Heart left ventricle (tissue), 16 donors: ENCODE data around the gene EPB41. TPM values are rescaled to one million over a fixed set of nuclear protein-coding genes. Genes with fewer than 3 reads are reported as not detected.

Experiments used
- ATAC-seq, 4 donors: fragments of 200-7000 bp; cut with Tn5 transposase; one replicate each; pipeline ENCODE4 v1.9.1; 2020 to 2022; ENCODE audit warnings: moderate library complexity in 4 of 4, mild to moderate bottlenecking in 3 of 4, moderate number of reproducible peaks in 1 of 4
- DNase-seq, 5 donors: peaks; one replicate each; pipeline ENCODE4 v3.0.0-alpha.2; 2020
- H3K27ac ChIP-seq, 12 donors: fragments of 200-600 bp; sonication (generic) in 4 of 12; one replicate each; pipeline versions ENCODE4 v1.5.0 to v1.8.0; 2016 to 2022; ENCODE audit warnings: mild to moderate bottlenecking in 2 of 12
- H3K27me3 ChIP-seq, 9 donors: fragments of 200-600 bp; sonication (generic) in 2 of 9; one replicate each; pipeline versions ENCODE4 v1.5.1 to v1.8.0; 2016 to 2022; ENCODE audit warnings: mild to moderate bottlenecking in 3 of 9
- H3K36me3 ChIP-seq, 9 donors: fragments of 200-600 bp; sonication (generic) in 2 of 9; one replicate each; pipeline versions ENCODE4 v1.5.0 to v1.8.0; 2018 to 2022; ENCODE audit warnings: mild to moderate bottlenecking in 2 of 9
- H3K4me1 ChIP-seq, 12 donors: fragments of 200-600 bp; sonication (generic) in 4 of 12; one replicate each; pipeline versions ENCODE4 v1.5.0 to v1.8.0; 2016 to 2022; ENCODE audit warnings: mild to moderate bottlenecking in 3 of 12
- H3K4me3 ChIP-seq, 12 donors: fragments of 200-600 bp; sonication (generic) in 4 of 12; one replicate each; pipeline versions ENCODE4 v1.5.0 to v1.8.0; 2017 to 2022; ENCODE audit warnings: mild to moderate bottlenecking in 9 of 12, moderate library complexity in 4 of 12
- H3K9me3 ChIP-seq, 12 donors: fragments of 200-600 bp; sonication (generic) in 4 of 12; one replicate each; pipeline versions ENCODE4 v1.5.0 to v1.8.0; 2016 to 2022; ENCODE audit warnings: mild to moderate bottlenecking in 1 of 12
- POLR2A ChIP-seq, 2 donors: fragments of 450-650 bp; IDR thresholded peaks; one replicate each; pipeline ENCODE4 v1.6.1; 2017; ENCODE audit warnings: antibody characterized with exemption in 2 of 2, mild to moderate bottlenecking in 2 of 2, moderate library complexity in 2 of 2
- WGBS, 4 donors: extraction: QIAGEN DNeasy Blood & Tissue Kit in 2 of 4; methylation state at CpG; one replicate each; pipeline versions ENCODE4 v1.1.5 to v1.1.7; 2013 to 2018; 5-methylcytosine and 5-hydroxymethylcytosine counted together
- intact Hi-C, 10 donors: fragments of 100-400 bp; cut with DNase I; formaldehyde crosslinking; loops; one replicate each; pipeline versions ENCODE4 v1.11.1 to v1.14.2; 2022
- polyA plus RNA-seq, 2 donors: library from polyadenylated mRNA; stranded (reverse); fragments of 200-250 nt; gene quantifications; one replicate each; pipeline ENCODE4 v1.2.3, GENCODE V29; 2013
- total RNA-seq, 9 donors: library from RNA; depleted of rRNA in 2 of 9; stranded (reverse); fragments of >200 nt in 2 of 9; fragmentation: NEBNext Ultra II Directional in 3 of 9; extraction: Animal tissue kit (Norgen Biotek cat#: 25700) in 3 of 9; gene quantifications; one replicate each; pipeline versions ENCODE4 v1.1.0 to v1.2.4, GENCODE V29; 2016 to 2023
- TF ChIP-seq, protein P1 (sequence below), 12 donors: fragments of 200-600 bp; sonication (generic) in 4 of 12; IDR thresholded peaks; one replicate each; pipeline versions ENCODE4 v1.5.0 to v1.8.0; 2018 to 2022; ENCODE audit warnings: antibody characterized with exemption in 12 of 12, mild to moderate bottlenecking in 5 of 12
- donor health status: ischemic (EF 13 %, LVEDD 7.1; RV severe dilation, severe dysfunction).
- donor health status: healthy with polysubstance abuse.
- donor health status: DM: no; HTN: yes; CAD: no.
- donor health status: DM: no; HTN: no; CAD: no.
- donor health status: ischemic (EF 25% LVEDD 6.9; RV normal size, moderate dysfunction).
- donor health status: ischemic (EF 25% LVEDD 5.7; RV mildly dilated, moderate dysfunction).
- donor health status: healthy.
- donor health status: DM: yes; HTN: yes; CAD: no.
- donor health status: ischemic (EF 35%, LVEDD 5.7; RV mildly dilated, moderate dysfunction).
- donor health status: nonischemic (EF 11% LVEDD 7.7; RV severe dilation, severe dysfunction).
- donor health status: DM: yes; HTN: yes; CAD: no.
- donor health status: PGD.
- donor health status: ischemic (EF 29% LVEDD 5.4; RV normal size, mild dysfunction).
- donor health status: nonischemic (EF 23%, LVEDD 6.1; RV moderate dilation, normal function).

EPB41 gene
- total and polyA plus RNA-seq, 11 donors, result 7.8 to 34.4 (median 20.1) TPM

DNA sequence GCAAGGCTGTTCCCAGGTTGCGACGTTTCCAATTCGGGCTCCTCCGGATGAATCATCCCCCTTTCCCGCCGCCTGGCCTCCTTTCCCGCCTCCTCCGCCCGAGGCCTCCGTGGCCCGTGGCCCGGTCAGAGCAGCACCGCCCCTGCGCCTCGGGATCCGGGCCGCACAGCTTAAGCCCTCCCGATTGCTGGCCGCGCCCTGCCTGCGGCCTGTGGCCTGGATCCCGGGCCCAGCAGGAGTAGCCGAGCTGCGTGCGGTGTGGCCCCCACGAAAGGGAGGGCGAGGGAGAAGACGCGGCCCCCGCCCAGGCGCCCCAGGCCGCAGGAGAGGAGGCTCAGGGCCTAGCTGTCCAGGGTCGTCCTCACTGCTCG, 208.3 kb downstream of the EPB41 start:
- Histone ChIP-seq H3K27me3 (peaks cover 0 to 53% (median 18%) of the 10 kb centered on the region in 9 donors), H3K9me3 (no peaks in the 10 kb centered on the region), H3K27ac (peak overlapping the region; percentile 63 to 99 (median 94)), H3K4me3 (peak overlapping the region; percentile 56 to 90 (median 77)), H3K36me3 (peaks cover 0 to 9% (median 0%) of the 10 kb centered on the region in 9 donors), H3K4me1 (peaks cover 0 to 40% (median 18%) of the 10 kb centered on the region in 12 donors)
- intact Hi-C loops, result loop anchor here in 6 of 10 donors (5.0 to 10.0 kb wide), 6 partner anchors 52 to 348 kb away; partner anchors contain the start of gene SRSF4 (in 2 of the 6)
- ATAC-seq (peak; percentile 30 to 65 (median 64)), DNase-seq (peak; percentile 65 to 82 (median 71))
- TF ChIP-seq POLR2A (IDR thresholded peaks at IDR 0.05), result no peak
- TF ChIP-seq, protein P1, sequence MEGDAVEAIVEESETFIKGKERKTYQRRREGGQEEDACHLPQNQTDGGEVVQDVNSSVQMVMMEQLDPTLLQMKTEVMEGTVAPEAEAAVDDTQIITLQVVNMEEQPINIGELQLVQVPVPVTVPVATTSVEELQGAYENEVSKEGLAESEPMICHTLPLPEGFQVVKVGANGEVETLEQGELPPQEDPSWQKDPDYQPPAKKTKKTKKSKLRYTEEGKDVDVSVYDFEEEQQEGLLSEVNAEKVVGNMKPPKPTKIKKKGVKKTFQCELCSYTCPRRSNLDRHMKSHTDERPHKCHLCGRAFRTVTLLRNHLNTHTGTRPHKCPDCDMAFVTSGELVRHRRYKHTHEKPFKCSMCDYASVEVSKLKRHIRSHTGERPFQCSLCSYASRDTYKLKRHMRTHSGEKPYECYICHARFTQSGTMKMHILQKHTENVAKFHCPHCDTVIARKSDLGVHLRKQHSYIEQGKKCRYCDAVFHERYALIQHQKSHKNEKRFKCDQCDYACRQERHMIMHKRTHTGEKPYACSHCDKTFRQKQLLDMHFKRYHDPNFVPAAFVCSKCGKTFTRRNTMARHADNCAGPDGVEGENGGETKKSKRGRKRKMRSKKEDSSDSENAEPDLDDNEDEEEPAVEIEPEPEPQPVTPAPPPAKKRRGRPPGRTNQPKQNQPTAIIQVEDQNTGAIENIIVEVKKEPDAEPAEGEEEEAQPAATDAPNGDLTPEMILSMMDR (IDR thresholded peaks at IDR 0.05), result no peak
- 6 to 15% (median 8%) methylated on average over 8 to 34 of the region's 34 CpGs for WGBS, 4 donors

DNA sequence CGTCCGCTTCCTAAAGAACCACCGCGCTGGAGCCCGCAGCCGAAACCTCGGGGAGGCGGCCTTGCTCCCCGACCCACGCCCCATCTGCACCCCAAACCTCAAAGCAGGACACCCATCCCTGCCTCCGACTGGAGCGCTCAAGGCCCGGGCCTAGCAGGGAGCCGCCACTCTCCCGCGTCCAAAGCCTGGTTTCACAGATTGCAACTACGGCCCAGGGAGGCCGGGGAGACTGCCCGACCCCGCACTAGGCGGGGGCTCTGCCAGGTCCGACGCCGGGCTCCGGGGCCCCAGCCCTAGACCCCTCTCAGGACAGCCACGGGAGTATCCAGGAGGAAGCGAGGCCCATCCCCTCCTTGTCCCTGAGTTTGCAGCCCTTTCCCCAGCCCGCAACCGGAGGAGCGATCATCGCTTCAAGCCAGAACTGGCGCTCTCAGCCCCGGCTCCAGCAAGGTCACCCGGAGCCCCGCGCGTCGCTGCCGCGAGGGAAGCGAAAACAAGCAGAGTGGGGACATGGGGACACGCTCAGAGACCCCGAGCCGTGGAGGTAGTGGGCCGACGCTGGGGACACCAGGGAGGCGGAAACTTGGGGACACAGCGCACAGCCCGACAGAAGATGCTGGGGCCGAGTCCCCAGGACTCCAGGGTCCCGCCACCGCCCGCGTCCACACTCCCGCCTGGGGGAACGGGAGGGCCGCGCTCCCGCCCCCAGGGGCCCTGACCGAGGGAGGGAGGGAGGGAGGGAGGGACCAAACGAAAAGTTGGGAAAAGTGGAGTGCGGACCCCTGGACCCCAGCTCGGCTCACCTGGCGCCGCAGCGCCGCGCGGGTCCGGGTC, 208.9 kb downstream of the EPB41 start:
- peaks cover 0 to 40% (median 18%) of the 10 kb centered on the region in 12 donors for H3K4me1 ChIP-seq
- peak overlapping the region; percentile 63 to 99 (median 94) for H3K27ac ChIP-seq
- intact Hi-C loops, result loop anchor here in 6 of 10 donors (5.0 to 10.0 kb wide), 6 partner anchors 52 to 348 kb away; partner anchors contain the start of gene SRSF4 (in 2 of the 6)
- H3K9me3 ChIP-seq, result no peaks in the 10 kb centered on the region
- DNase-seq (peak in 3 of 5 donors; percentile 24 to 32 (median 32)), ATAC-seq (peak in 1 of 4 donors; percentile 1)
- H3K27me3 ChIP-seq, result peaks cover 0 to 57% (median 18%) of the 10 kb centered on the region in 9 donors
- WGBS, 4 donors, result 0 to 19% (median 8%) methylated on average over 11 to 70 of the region's 70 CpGs
- peak overlapping the region; percentile 56 to 90 (median 77) for H3K4me3 ChIP-seq
- no peak for TF ChIP-seq POLR2A (IDR thresholded peaks at IDR 0.05)
- TF ChIP-seq, protein P1 (IDR thresholded peaks at IDR 0.05), result no peak
- peaks cover 0 to 4% (median 0%) of the 10 kb centered on the region in 9 donors for H3K36me3 ChIP-seq

DNA sequence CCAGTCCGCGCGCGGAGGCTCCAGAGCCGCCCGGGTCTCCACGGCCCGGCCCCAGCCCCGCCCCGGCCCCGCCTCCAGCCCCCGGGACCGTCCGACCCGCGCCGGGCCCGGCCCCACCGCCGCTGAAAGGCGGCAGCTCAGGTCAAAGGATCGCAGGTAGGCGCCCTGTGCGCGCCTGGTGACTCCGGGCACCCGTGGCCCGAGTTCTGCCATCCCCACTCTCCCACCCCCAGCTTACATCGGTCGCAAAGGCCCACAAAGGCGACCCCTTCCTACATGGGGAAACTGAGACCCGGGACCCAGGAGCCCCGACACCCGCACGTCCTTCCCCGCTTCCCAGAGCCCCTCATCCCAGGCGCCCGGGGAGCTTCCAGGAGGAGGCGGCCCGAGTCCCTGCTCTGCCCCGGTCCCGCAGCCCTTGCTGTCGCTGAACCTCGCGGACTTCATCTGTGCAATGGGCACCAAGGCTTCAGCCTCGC, 209.6 kb downstream of the EPB41 start, which contains the start of gene TMEM200B:
TMEM200B (minus strand) TSS at position 17 of the 479 bp plus-strand sequence. CDS start 2,075 bp downstream, outside the sequence.
- peaks cover 0 to 57% (median 18%) of the 10 kb centered on the region in 9 donors for H3K27me3 ChIP-seq
- WGBS, 4 donors, result 0 to 1% (median 0%) methylated on average over 11 to 46 of the region's 46 CpGs
- DNase-seq, result peak in 3 of 5 donors; percentile 33 to 45 (median 39)

DNA sequence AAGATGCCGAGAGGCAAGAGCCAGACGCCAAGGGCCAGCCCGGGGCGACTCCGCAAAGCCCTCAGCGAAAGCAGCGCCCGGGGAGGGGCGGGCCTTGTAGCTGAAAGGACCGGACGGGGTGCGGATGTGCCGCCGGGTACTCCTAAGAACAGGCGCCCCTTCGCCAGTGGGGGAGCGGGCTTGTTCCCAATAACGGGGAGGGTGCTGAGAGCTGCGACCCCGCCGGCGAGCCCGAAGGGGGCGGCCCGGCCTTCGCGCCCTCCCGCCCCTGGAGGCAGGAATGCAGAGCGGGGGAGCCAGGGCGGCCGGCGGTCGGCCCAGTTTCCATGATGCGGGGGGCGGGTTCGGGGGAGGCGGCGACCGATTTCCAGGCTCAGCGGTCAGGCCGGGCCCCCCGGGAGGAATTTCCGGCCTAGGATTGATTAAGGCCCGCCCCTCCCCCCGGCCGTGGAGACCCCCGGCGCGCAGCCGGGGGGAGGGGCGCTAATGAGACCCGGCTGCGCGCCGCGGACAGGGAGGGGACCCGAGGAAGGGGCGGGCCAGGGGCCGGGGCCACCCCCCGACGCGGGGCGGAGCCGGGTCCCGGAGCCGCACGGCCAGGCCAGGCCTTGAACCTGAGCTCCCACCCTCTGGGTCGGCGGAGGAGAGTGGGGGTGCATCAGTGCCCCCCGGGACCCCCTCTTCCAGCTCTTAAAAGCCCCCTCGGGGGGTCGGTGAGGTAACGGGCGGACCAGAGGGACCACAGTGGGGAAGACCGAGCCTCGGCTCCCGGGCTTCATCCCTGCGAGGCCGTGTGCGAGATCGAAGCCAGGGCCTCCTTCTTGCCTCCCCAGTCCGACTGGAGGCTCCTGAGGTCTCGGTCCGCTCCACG, 210.2 kb downstream of the EPB41 start:
- Histone ChIP-seq H3K9me3 (no peaks in the 10 kb centered on the region), H3K27ac (peak overlapping the region; percentile 84 to 99 (median 94)), H3K4me1 (peaks cover 0 to 40% (median 18%) of the 10 kb centered on the region in 12 donors), H3K27me3 (peaks cover 0 to 57% (median 18%) of the 10 kb centered on the region in 9 donors), H3K4me3 (peak overlapping the region; percentile 56 to 90 (median 77)), H3K36me3 (no peaks in the 10 kb centered on the region)
- peak; percentile 58 to 81 (median 78) for ATAC-seq
- TF ChIP-seq POLR2A (IDR thresholded peaks at IDR 0.05), result peak in 1 of 2 donors; percentile 42
- TF ChIP-seq, protein P1 (IDR thresholded peaks at IDR 0.05), result peak; percentile 24 to 77 (median 70)
- peak; percentile 82 to 90 (median 87) for DNase-seq
- intact Hi-C loops, result loop anchor here in 7 of 10 donors (2.0 to 10.0 kb wide), 7 partner anchors 50 to 350 kb away; partner anchors contain the start of gene SRSF4 (in 4 of the 7)
- WGBS, 4 donors, result 4 to 6% (median 5%) methylated on average over 39 to 85 of the region's 85 CpGs

More for the DNA sequence above, 209.6 kb downstream of the EPB41 start, which contains the start of gene TMEM200B:
- Histone ChIP-seq H3K9me3 (no peaks in the 10 kb centered on the region), H3K4me1 (peaks cover 0 to 40% (median 18%) of the 10 kb centered on the region in 12 donors), H3K27ac (peak within 1 kb of the TSS; percentile 84 to 99 (median 94)), H3K36me3 (no peaks in the 10 kb centered on the region), H3K4me3 (peak within 1 kb of the TSS; percentile 56 to 90 (median 77))
- ATAC-seq, result peak in 2 of 4 donors; percentile 16 to 19
- intact Hi-C loops, result loop anchor here in 7 of 10 donors (2.0 to 10.0 kb wide), 7 partner anchors 51 to 349 kb away; partner anchors contain the start of gene SRSF4 (in 4 of the 7)
- no peak for TF ChIP-seq POLR2A (IDR thresholded peaks at IDR 0.05)
